Esophagus muscularis mucosa (tissue), 4 donors: ENCODE results near the gene PTGER3. TPM values are rescaled to one million over a fixed set of nuclear protein-coding genes. Genes with fewer than 3 reads are reported as not detected.
A peak's percentile ranks its signal among the peaks of the same experiment; 100 is the strongest.

Experiments
- DNase-seq: peaks from one replicate; pipeline ENCODE4 v3.0.0-alpha.2; 2017; ENCODE audit errors: extremely low spot score
- H3K27ac ChIP-seq, 4 donors: fragments of 200-600 bp; sonication (generic); replicated peaks in 1 of 4; 1 replicate in 3 of 4; 2 replicates in 1 of 4; pipeline ENCODE4 v1.5.1; 2016 to 2019; ENCODE audit warnings: mild to moderate bottlenecking in 1 of 4
- H3K27me3 ChIP-seq, 4 donors: fragments of 200-600 bp; sonication (generic); one replicate each; pipeline versions ENCODE4 v1.5.1 to v1.6.0; 2016 to 2019
- H3K36me3 ChIP-seq, 4 donors: fragments of 200-600 bp; sonication (generic); one replicate each; pipeline ENCODE4 v1.5.1; 2016 to 2019
- H3K4me1 ChIP-seq, 4 donors: fragments of 200-600 bp; sonication (generic); one replicate each; pipeline ENCODE4 v1.5.1; 2016 to 2019
- H3K4me3 ChIP-seq, 4 donors: fragments of 200-600 bp; sonication (generic); 1 replicate in 2 of 4; 2 replicates in 2 of 4; pipeline ENCODE4 v1.5.1; 2016 to 2019; ENCODE audit warnings: mild to moderate bottlenecking in 4 of 4, moderate library complexity in 1 of 4
- H3K9me3 ChIP-seq, 4 donors: fragments of 200-600 bp; sonication (generic); 1 replicate in 3 of 4; 2 replicates in 1 of 4; pipeline ENCODE4 v1.5.1; 2016 to 2019
- CTCF ChIP-seq, 3 experiments: fragments of 200-600 bp in 2 of 3; fragments of 450-650 bp in 1 of 3; sonication (generic) in 2 of 3; IDR thresholded peaks; one replicate each; pipeline ENCODE4 v1.5.1; 2017 to 2019; ENCODE audit warnings: antibody characterized with exemption in 3 of 3, mild to moderate bottlenecking in 2 of 3, moderate library complexity in 1 of 3
- EP300 ChIP-seq: sonication (generic); formaldehyde crosslinking; IDR thresholded peaks from one replicate; pipeline ENCODE4 v1.6.1; 2017; ENCODE audit warnings: antibody characterized with exemption
- POLR2A ChIP-seq: fragments of 450-650 bp; IDR thresholded peaks from one replicate; pipeline ENCODE4 v1.6.1; 2017; ENCODE audit warnings: antibody characterized with exemption, moderate library complexity, mild to moderate bottlenecking, low read depth
- POLR2AphosphoS5 ChIP-seq, 2 donors: sonication (generic); formaldehyde crosslinking; IDR thresholded peaks; one replicate each; pipeline ENCODE4 v1.6.1; 2017; ENCODE audit warnings: antibody characterized with exemption in 2 of 2
- WGBS: methylation state at CpG from one replicate; pipeline ENCODE4 v1.1.5; 2018; 5-methylcytosine and 5-hydroxymethylcytosine counted together
- intact Hi-C: fragments of 100-400 bp; cut with DNase I; formaldehyde crosslinking; loops from one replicate; pipeline ENCODE4 v1.15.1; 2023
- total RNA-seq, 4 donors: library from RNA; depleted of rRNA; stranded (reverse); fragments of >200 nt; gene quantifications; one replicate each; pipeline versions ENCODE4 v1.1.0 to v1.2.1, GENCODE V29; 2016

The PTGER3 gene
- total RNA-seq, 4 donors from 2014 or later = 5.4 to 34.8 (median 19.2) TPM

DNA sequence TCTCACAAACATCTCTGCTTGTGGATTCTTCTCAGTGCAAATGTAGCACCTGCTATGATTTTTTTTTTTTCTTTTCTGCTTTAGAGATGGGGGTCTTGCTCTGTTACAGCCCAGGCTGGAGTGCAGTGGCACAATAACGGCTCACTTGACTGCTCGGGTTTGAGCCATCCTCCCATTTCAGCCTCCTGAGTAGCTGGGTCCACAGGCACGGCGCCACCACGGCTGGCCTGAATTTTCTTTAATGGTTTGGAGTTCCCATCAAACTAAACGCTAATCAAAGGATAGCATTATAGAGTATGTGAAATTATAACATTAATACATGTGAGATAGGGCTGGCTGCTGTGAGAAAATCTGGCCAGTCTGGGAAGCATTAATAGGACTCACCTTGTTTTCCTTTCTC lies 7.2 kb upstream of the PTGER3 start:
- DNase-seq = no peak
- TF ChIP-seq POLR2A (no peak), EP300 (no peak), POLR2AphosphoS5 (IDR thresholded peaks at IDR 0.05) (no peak)
- WGBS = 88% methylated on average over 6 of the region's 6 CpGs
- peaks cover 0 to 7% (median 0%) of the 10 kb centered on the region in 4 donors for H3K27me3 ChIP-seq
- no peak overlapping the region for H3K27ac ChIP-seq
- H3K4me1 ChIP-seq = no peaks in the 10 kb centered on the region
- intact Hi-C loops = no loop called here
- H3K36me3 ChIP-seq = peaks cover 0 to 21% (median 10%) of the 10 kb centered on the region in 4 donors
- H3K4me3 ChIP-seq = no peak overlapping the region
- no peaks in the 10 kb centered on the region for H3K9me3 ChIP-seq

DNA sequence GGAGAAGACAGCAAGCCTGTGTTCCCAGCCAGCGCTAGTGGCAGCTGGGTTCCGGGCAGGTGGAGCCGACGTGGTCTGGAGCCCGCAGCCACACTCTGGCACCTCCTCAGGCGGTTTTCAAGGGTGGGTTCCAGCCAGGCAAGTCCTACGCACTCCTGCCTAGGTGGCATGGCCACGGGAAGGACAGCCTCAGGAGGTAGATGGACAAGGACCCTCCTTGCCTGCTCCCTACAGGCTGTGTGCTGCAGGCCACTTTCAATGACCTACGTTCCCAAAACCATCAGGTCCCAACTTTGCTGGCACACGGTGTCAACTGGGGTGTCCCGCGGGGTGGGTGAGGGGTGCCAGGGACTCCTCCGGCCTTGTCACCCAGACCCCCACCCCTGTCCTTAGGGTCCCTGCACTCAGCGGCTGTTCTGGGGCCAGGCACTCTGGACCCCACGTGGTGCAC lies 6.7 kb upstream of the PTGER3 start:
- DNase-seq = no peak
- peaks cover 0 to 18% (median 8%) of the 10 kb centered on the region in 4 donors for H3K36me3 ChIP-seq
- H3K9me3 ChIP-seq = no peaks in the 10 kb centered on the region
- peak in 1 of 2 donors; percentile 37 for TF ChIP-seq POLR2AphosphoS5 (IDR thresholded peaks at IDR 0.05)
- TF ChIP-seq CTCF (IDR thresholded peaks at IDR 0.05) = no peak
- H3K27ac ChIP-seq = no peak overlapping the region
- peaks cover 0 to 7% (median 0%) of the 10 kb centered on the region in 4 donors for H3K27me3 ChIP-seq
- intact Hi-C loops = no loop called here
- H3K4me3 ChIP-seq = no peak overlapping the region
- no peaks in the 10 kb centered on the region for H3K4me1 ChIP-seq
- 80% methylated on average over 10 of the region's 15 CpGs for WGBS

- Histone ChIP-seq H3K36me3 (peaks cover 0 to 14% (median 5%) of the 10 kb centered on the region in 4 donors), H3K4me1 (no peaks in the 10 kb centered on the region), H3K4me3 (no peak overlapping the region), H3K27ac (no peak overlapping the region), H3K27me3 (peaks cover 0 to 7% (median 0%) of the 10 kb centered on the region in 4 donors), H3K9me3 (no peaks in the 10 kb centered on the region)
- DNase-seq = no peak
- no peak for TF ChIP-seq POLR2AphosphoS5 (IDR thresholded peaks at IDR 0.05)
- TF ChIP-seq POLR2A = no peak
- no peak for TF ChIP-seq EP300
- no peak for TF ChIP-seq CTCF (IDR thresholded peaks at IDR 0.05)
- 69% methylated on average over 6 of the region's 7 CpGs for WGBS
- intact Hi-C loops = no loop called here
These were observed 6.1 kb upstream of the PTGER3 start for GRCh38 chr1:71053758-71054157.

GRCh38 chr1:71053146-71053545 lies 5.5 kb upstream of the PTGER3 start:
- Histone ChIP-seq H3K9me3 (no peaks in the 10 kb centered on the region), H3K27ac (no peak overlapping the region), H3K4me1 (peaks cover under 1 to 3% (median 2%) of the 10 kb centered on the region in 4 donors), H3K27me3 (peaks cover 0 to 9% (median 0%) of the 10 kb centered on the region in 4 donors), H3K4me3 (no peak overlapping the region), H3K36me3 (peaks cover 0 to 8% (median 2%) of the 10 kb centered on the region in 4 donors)
- WGBS = 100% methylated on average over 1 of the region's 1 CpG
- DNase-seq = no peak
- intact Hi-C loops = no loop called here
- TF ChIP-seq POLR2AphosphoS5 (IDR thresholded peaks at IDR 0.05) = no peak
- TF ChIP-seq EP300 = no peak
- TF ChIP-seq CTCF (IDR thresholded peaks at IDR 0.05) = no peak
- TF ChIP-seq POLR2A = no peak

GRCh38 chr1:71049951-71050598 lies 2.5 kb upstream of the PTGER3 start:
- Histone ChIP-seq H3K4me3 (no peak overlapping the region), H3K27ac (no peak overlapping the region), H3K9me3 (no peaks in the 10 kb centered on the region), H3K4me1 (peaks cover 16 to 23% (median 20%) of the 10 kb centered on the region in 4 donors), H3K36me3 (no peaks in the 10 kb centered on the region), H3K27me3 (peaks cover 5 to 34% (median 7%) of the 10 kb centered on the region in 4 donors)
- WGBS = 0% methylated on average over 1 of the region's 1 CpG
- TF ChIP-seq CTCF (IDR thresholded peaks at IDR 0.05) (peak; percentile 66 to 85 (median 77)), EP300 (no peak)
- DNase-seq = no peak
- intact Hi-C loops = loop anchor here (2.0 to 5.0 kb wide), 2 partner anchors 365 to 518 kb away; no protein-coding TSS in a partner anchor
